SKM-1 (cell line): ENCODE measurements around the gene RALGAPA2.

Experiments
- DNase-seq: peaks from one replicate; lab custom pipeline; 2025; ENCODE audit not compliant: unreplicated experiment; lab: John Stamatoyannopoulos, UW

Gene RALGAPA2

GRCh38 chr20:20712474-20713243 is at the start of gene RALGAPA2:
Gene RALGAPA2 (minus strand): TSS chr20:20712644. CDS start chr20:20712480, 164 bp downstream.
- peak; percentile 99 for DNase-seq

- DNase-seq, result peak; percentile 22
Measured at GRCh38 chr20:20761301-20761700, 48.9 kb upstream of the RALGAPA2 start.

DNA sequence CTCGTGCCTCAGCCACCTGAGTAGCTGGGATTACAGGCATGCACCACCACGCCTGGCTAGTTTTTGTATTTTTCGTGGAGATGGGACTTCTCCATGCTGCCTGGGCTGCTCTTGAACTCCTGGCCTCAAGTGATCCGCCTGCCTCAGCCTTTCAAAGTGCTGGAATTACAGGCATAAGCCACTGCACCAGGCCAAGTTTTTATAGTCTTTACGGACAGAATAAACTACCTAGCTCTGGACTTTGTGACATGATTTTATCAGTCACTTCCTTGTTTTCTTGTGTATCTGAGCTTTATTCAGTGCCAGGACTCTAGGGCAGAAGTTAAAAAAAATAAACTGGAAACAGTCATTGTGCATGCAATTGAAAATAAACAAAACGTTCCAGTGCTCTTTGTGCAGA is 46.7 kb upstream of the RALGAPA2 start:
- DNase-seq, result no peak

DNA sequence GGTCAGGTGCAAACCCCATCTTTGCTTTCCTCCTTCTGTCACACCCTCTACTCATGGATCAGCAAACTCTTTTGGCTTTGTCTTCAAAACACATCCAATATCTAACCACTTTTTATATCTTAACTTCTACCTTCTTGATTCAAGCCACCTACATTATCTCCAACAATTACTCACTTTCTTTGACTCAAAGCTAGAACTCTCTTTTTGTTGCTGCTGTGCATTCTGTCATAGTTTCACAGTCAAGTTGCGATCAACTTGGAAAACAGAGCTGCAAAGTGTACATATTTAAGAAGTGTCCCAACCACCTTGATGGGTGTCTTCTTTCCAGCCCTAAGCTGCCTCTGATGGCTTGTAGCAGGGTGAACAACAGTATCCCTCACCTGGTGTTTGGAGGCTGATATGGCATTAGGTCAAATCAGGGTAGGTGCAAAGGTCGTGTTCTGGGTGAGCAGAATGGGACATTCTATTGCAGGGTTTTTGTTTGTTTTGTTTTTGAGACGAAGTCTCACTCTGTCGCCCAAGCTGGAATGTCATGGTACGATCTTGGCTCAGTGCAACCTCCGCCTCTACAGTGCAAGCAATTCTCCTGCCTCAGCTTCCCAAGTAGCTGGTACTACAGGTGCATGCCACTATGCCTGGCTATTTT is 43.4 kb upstream of the RALGAPA2 start:
- DNase-seq, result no peak

GRCh38 chr20:20755231-20755630 is 42.8 kb upstream of the RALGAPA2 start:
- peak; percentile 59 for DNase-seq

DNA sequence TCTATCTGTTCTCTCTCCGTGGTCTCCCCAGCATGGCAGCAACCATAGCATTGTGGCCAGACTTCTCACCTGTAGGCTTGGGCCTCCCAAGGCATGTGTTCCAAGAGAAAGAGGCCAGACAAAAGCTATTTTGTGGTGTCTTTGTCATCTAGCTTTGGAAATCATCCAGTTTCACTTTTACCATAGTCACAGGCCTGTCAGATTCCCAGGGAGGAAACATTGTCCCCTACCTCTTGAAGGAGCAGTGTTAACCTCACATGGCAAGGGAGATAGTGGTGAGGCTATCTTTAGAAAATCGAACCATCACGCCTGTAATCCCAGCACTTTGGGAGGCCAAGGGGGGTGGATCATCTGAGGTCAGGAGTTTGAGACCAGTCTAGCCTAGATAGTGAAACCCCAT is 42.3 kb upstream of the RALGAPA2 start:
- DNase-seq, result no peak

DNA sequence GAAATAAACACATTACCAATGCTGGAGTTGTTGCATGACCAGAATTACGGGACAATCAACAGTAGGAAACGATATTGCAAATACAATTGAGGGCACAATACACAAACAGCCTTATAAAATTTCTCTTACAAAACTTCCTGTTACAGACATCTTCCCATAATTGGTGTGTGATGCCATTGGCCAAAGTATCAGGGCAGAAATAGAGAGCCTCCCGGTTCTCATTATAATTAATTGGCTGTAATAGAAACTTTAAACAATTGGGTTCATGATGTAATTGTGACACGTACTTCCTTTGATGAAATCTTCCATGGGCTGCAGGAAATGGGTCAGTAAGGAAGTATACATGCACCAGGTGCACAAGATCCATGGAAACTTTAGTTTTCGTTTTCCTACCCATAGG is 40.3 kb upstream of the RALGAPA2 start:
- DNase-seq, result no peak

DNA sequence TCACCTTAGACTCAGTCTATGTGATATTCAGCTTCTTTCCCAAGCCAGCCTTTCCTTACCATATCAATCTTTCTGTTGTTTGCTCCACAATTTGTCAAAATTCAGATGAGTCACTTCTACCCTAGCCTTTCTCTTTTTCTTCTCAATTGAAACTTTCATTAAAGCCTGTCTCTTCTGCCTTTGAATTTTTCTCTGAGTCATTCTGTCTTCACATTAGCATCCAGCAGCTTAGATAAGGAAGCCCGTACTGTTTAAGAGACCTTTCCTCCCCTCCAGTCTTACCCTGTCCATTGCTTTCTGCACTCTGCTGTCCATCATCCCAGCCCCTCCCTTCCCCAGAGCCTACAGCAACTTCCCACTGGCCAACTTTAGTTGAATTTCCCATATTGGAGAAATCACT is 34.9 kb upstream of the RALGAPA2 start:
- DNase-seq, result no peak

DNA sequence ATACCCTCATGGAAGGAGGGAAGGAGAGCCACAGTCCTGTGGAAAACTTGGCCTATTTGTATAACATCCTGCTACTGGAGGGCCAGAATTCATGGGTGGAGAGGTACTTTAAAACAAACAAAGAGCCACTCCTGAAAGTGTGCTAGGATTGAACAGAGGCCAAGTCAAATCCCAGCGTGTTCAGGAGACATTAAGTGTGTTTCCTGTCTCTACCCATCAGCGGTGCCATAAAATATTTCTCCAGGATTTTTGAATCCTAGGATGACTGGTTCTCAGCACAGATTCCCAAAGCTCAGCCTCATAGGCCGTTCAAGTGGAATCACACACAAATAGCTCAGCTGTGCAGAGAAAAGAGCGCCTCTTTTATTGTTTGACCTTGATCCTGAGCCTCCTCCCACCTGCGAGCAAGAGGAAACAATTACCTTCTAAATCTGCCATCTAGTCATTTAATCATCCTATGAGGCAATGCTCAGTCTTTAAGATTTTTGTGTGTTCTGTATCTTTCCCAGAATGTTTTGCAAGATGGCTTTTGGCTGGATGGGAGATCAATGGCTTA is 31.8 kb upstream of the RALGAPA2 start:
- DNase-seq, result no peak

- DNase-seq, result peak; percentile 65
Measured at GRCh38 chr20:20743511-20744169, 31.2 kb upstream of the RALGAPA2 start.

GRCh38 chr20:20741087-20742045 is 28.9 kb upstream of the RALGAPA2 start:
- no peak for DNase-seq

- DNase-seq, result peak; percentile 32
Measured at GRCh38 chr20:20740541-20740940, 28.1 kb upstream of the RALGAPA2 start.

DNA sequence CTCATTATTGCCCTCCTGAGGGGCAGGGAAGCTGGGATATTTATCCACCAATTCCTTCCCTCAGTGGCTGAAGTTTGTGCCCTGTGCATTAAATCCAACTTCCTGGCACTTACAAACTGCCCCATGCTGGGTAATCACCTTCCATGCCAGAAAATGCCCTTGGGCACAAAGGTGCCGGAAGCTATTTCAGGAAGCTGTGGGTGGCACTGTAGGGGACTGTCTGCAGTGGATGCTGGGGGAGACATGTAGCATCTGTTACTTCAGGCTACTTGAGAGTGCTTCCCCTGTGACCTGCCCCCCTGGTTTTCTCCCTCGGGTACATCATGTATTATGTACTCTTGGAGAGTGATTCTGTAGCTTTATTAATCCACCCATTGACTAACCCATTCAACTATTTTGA is 24.7 kb upstream of the RALGAPA2 start:
- DNase-seq, result no peak

GRCh38 chr20:20736303-20736702 is 23.9 kb upstream of the RALGAPA2 start:
- DNase-seq, result no peak

DNA sequence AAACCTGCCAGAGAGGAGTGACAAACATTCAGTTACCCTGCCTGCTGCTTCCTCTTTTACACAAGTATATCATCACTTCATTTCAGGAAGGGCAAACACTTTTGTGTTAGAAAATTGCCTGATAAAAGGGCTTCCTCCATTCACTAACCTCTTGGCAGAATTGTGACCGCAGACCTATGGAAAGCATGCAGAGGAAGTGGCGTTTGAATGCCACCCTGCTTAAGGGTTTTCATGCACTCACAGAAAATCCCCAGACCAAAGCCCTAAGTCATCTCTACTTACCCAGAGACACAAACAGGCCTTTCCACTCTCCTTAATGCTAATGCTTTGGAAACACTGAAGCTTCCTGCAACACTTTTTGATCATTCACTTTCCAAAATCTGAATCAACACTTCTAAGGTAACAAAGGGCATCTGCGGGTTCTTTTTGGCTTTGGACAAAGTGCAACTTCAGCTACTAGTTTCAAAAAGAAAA is 22.1 kb upstream of the RALGAPA2 start:
- peak; percentile 98 for DNase-seq

- DNase-seq, result peak; percentile 60
Measured at GRCh38 chr20:20733943-20734342, 21.5 kb upstream of the RALGAPA2 start.

DNA sequence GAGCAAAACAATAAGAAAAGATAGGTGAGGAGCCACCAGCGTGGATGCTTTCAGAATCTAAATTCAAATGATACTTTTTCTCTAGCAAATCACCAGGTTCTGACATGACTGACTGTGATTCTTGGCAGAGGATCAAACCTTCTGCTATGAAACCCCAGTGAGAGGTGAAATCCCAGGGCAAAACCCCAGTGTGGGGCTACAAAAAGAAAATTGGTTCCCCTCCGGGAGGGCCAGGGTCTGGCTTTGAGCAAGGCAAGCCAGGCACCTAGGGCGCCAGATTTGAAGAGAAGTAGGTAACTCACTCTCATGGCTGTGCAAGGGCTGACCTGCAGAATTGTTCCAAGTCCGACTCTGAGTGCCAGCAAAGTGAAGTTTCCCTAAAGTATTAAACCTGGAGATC is 20.2 kb upstream of the RALGAPA2 start:
- DNase-seq, result no peak

GRCh38 chr20:20731945-20732296 is 19.5 kb upstream of the RALGAPA2 start:
- peak; percentile 24 for DNase-seq

- no peak for DNase-seq
Measured at GRCh38 chr20:20731000-20731944, 18.8 kb upstream of the RALGAPA2 start.
